Raji (cell line): ENCODE results near the gene CUBN.

Experiments
- POLR2A ChIP-seq: IDR thresholded peaks from 2 replicates; pipeline ENCODE4 v1.6.1; 2011; ENCODE audit warnings: low read depth, low read length, control low read depth; ENCODE audit not compliant: insufficient read depth

CUBN gene

GRCh38 chr10:17051851-17052250, 77.8 kb downstream of the CUBN start:
- no peak for TF ChIP-seq POLR2A

GRCh38 chr10:17049195-17049594, 80.4 kb downstream of the CUBN start:
- TF ChIP-seq POLR2A, result no peak

- no peak for TF ChIP-seq POLR2A
These were observed 81.7 kb downstream of the CUBN start for GRCh38 chr10:17047908-17048307.

GRCh38 chr10:17046989-17047388, 82.6 kb downstream of the CUBN start:
- TF ChIP-seq POLR2A, result no peak

- TF ChIP-seq POLR2A, result no peak
These were observed 86.0 kb downstream of the CUBN start for GRCh38 chr10:17043586-17043985.

GRCh38 chr10:17041626-17042520, 87.7 kb downstream of the CUBN start:
- no peak for TF ChIP-seq POLR2A

GRCh38 chr10:17038627-17039026, 91.0 kb downstream of the CUBN start:
- TF ChIP-seq POLR2A, result no peak

GRCh38 chr10:17037910-17038309, 91.7 kb downstream of the CUBN start:
- TF ChIP-seq POLR2A, result no peak

GRCh38 chr10:17035446-17035845, 94.2 kb downstream of the CUBN start:
- no peak for TF ChIP-seq POLR2A

- no peak for TF ChIP-seq POLR2A
These were observed 95.9 kb downstream of the CUBN start for GRCh38 chr10:17033529-17034260.

GRCh38 chr10:17031637-17032635, 97.7 kb downstream of the CUBN start:
- TF ChIP-seq POLR2A, result no peak

- TF ChIP-seq POLR2A, result no peak
These were observed 99.9 kb downstream of the CUBN start for GRCh38 chr10:17029581-17030271.

- no peak for TF ChIP-seq POLR2A
These were observed 100.4 kb downstream of the CUBN start for GRCh38 chr10:17029239-17029580.

GRCh38 chr10:17028798-17029197, 100.8 kb downstream of the CUBN start:
- no peak for TF ChIP-seq POLR2A
